GM23338 (cell line): Measurements from ENCODE around the gene MELK.

ENCODE experiments used
- CTCF ChIP-seq, 2 experiments: fragments of 200-600 bp in 1 of 2; sonication (generic) in 1 of 2; conservative IDR thresholded peaks; 2 replicates each; pipeline versions ENCODE4 v1.5.1 to v1.6.1; 2016 to 2017; ENCODE audit warnings: antibody characterized with exemption in 2 of 2, low read depth in 2 of 2, mild to moderate bottlenecking in 2 of 2, moderate library complexity in 1 of 2
- ETS1 ChIP-seq: IDR thresholded peaks from 2 replicates; pipeline ENCODE4 v1.6.1; 2016; ENCODE audit warnings: antibody characterized with exemption
- JUNB ChIP-seq: IDR thresholded peaks from one replicate; pipeline ENCODE4 v1.6.1; 2016; ENCODE audit warnings: antibody characterized with exemption; ENCODE audit not compliant: unreplicated experiment
- REST ChIP-seq: IDR thresholded peaks from one replicate; pipeline ENCODE4 v1.6.1; 2018; ENCODE audit warnings: antibody characterized with exemption; ENCODE audit not compliant: unreplicated experiment

- TF ChIP-seq JUNB (no peak), REST (no peak), ETS1 (no peak), CTCF (conservative IDR thresholded peaks at IDR 0.05; ENCODE audit: low read depth in 2 of 2) (no peak)
These were observed 52.4 kb downstream of the MELK start for GRCh38 chr9:36625006-36625615.
